OCI-LY3 (cell line): ENCODE data around the gene MT1M.
"Not testable (repeated sequence)": the region's sequence is repeated elsewhere in the genome, so short reads cannot be mapped to it uniquely, and the experiment has no call there.

Experiments used
- H2AFZ ChIP-seq: fragments of 200-600, 300-600 bp; shearing (Covaris generic); 2 replicates; pipeline ENCODE4 v1.6.0; 2014; ENCODE audit warnings: antibody characterized with exemption, low read depth, low read length
- H3K27ac ChIP-seq: fragments of 200-600, 300-600 bp; sonication (generic); 2 replicates; pipeline ENCODE4 v1.5.1; 2014; ENCODE audit warnings: mild to moderate bottlenecking, low read length, moderate library complexity, mixed read lengths
- H3K27me3 ChIP-seq: fragments of 200-600, 300-600 bp; sonication (generic); 2 replicates; pipeline ENCODE4 v1.6.1; 2014; ENCODE audit warnings: low read depth, low read length, mixed read lengths
- H3K36me3 ChIP-seq: fragments of 200-600, 300-600 bp; sonication (generic); replicated peaks from 2 replicates; pipeline ENCODE3; 2014; ENCODE audit warnings: low read depth, low read length, mixed read lengths
- H3K4me1 ChIP-seq: fragments of 300-600, 200-600 bp; sonication (generic); 2 replicates; pipeline ENCODE4 v1.6.1; 2014; ENCODE audit warnings: low read length, mixed read lengths
- H3K4me2 ChIP-seq: fragments of 200-600, 300-600 bp; sonication (generic); 2 replicates; pipeline ENCODE4 v1.6.1; 2014; ENCODE audit warnings: low read length, mixed read lengths
- H3K4me3 ChIP-seq: fragments of 300-600, 200-600 bp; sonication (generic); 2 replicates; pipeline ENCODE4 v1.5.1; 2014; ENCODE audit warnings: antibody characterized with exemption, mild to moderate bottlenecking, low read length, moderate library complexity
- H3K79me2 ChIP-seq: fragments of 300-600, 200-600 bp; shearing (Covaris generic); 2 replicates; pipeline ENCODE4 v1.6.1; 2014; ENCODE audit warnings: mild to moderate bottlenecking, low read length, mixed read lengths
- H3K9ac ChIP-seq: fragments of 300-600, 200-600 bp; shearing (Covaris generic); 2 replicates; pipeline ENCODE4 v1.6.0; 2014; ENCODE audit warnings: mild to moderate bottlenecking, low read length, moderate library complexity
- H3K9me3 ChIP-seq: fragments of 200-600, 300-600 bp; shearing (Covaris generic); 2 replicates; pipeline ENCODE4 v1.6.1; 2014; ENCODE audit warnings: low read length, mixed read lengths; ENCODE audit not compliant: insufficient read depth
- H4K20me1 ChIP-seq: fragments of 200-600, 300-600 bp; sonication (generic); 2 replicates; pipeline ENCODE4 v1.6.1; 2016; ENCODE audit warnings: low read length, mixed read lengths; ENCODE audit not compliant: insufficient read depth
- CTCF ChIP-seq: fragments of 200-600, 300-600 bp; sonication (generic); IDR thresholded peaks from 2 replicates; pipeline ENCODE4 v1.5.1; 2014; ENCODE audit warnings: antibody characterized with exemption, low read length, low read depth
- EZH2phosphoT487 ChIP-seq: fragments of 200-600 bp; shearing (Covaris generic); IDR thresholded peaks from 2 replicates; pipeline ENCODE4 v1.6.1; 2018; ENCODE audit warnings: antibody characterized with exemption, mixed run types, low read depth

MT1M gene

GRCh38 chr16:56616608-56617211 lies 15.7 kb upstream of the MT1M start:
- Histone ChIP-seq H3K4me3 (no peak overlapping the region), H3K79me2 (no peaks in the 10 kb centered on the region), H4K20me1 (no peaks in the 10 kb centered on the region), H3K27me3 (0 out of 2 replicates have a peak, but pooled peaks cover 9% of the 10 kb centered on the region), H3K27ac (no peak overlapping the region), H3K4me1 (peaks cover 8% of the 10 kb centered on the region), H2AFZ (no peak overlapping the region), H3K9me3 (no peaks in the 10 kb centered on the region), H3K4me2 (no peak overlapping the region), H3K36me3 (no peaks in the 10 kb centered on the region), H3K9ac (no peak overlapping the region)
- TF ChIP-seq CTCF (no peak), EZH2phosphoT487 (no peak)

- H3K27me3 ChIP-seq = 0 out of 2 replicates have a peak, but pooled peaks cover 9% of the 10 kb centered on the region
- no peaks in the 10 kb centered on the region for H3K9me3 ChIP-seq
- TF ChIP-seq CTCF (no peak), EZH2phosphoT487 (no peak)
- H4K20me1 ChIP-seq = no peaks in the 10 kb centered on the region
- no peak overlapping the region for H2AFZ ChIP-seq
- H3K4me1 ChIP-seq = peaks cover 8% of the 10 kb centered on the region
- H3K79me2 ChIP-seq = no peaks in the 10 kb centered on the region
- H3K4me2 ChIP-seq = no peak overlapping the region
- H3K36me3 ChIP-seq = no peaks in the 10 kb centered on the region
- H3K27ac ChIP-seq = no peak overlapping the region
- H3K9ac ChIP-seq = no peak overlapping the region
- H3K4me3 ChIP-seq = no peak overlapping the region
Observed at GRCh38 chr16:56617212-56618085, 15.0 kb upstream of the MT1M start.

GRCh38 chr16:56618138-56618537 lies 14.3 kb upstream of the MT1M start:
- H3K27ac ChIP-seq = no peak overlapping the region
- H3K4me1 ChIP-seq = peaks cover 8% of the 10 kb centered on the region
- no peaks in the 10 kb centered on the region for H3K36me3 ChIP-seq
- H4K20me1 ChIP-seq = no peaks in the 10 kb centered on the region
- H3K27me3 ChIP-seq = 0 out of 2 replicates have a peak, but pooled peaks cover 9% of the 10 kb centered on the region
- H2AFZ ChIP-seq = no peak overlapping the region
- no peaks in the 10 kb centered on the region for H3K9me3 ChIP-seq
- H3K9ac ChIP-seq = no peak overlapping the region
- no peak overlapping the region for H3K4me3 ChIP-seq
- TF ChIP-seq CTCF (no peak), EZH2phosphoT487 (no peak)
- no peaks in the 10 kb centered on the region for H3K79me2 ChIP-seq
- no peak overlapping the region for H3K4me2 ChIP-seq

- Histone ChIP-seq H3K9ac (no peak overlapping the region), H4K20me1 (no peaks in the 10 kb centered on the region), H3K27ac (no peak overlapping the region), H3K4me2 (no peak overlapping the region), H3K4me1 (no peaks in the 10 kb centered on the region), H3K36me3 (no peaks in the 10 kb centered on the region), H3K79me2 (no peaks in the 10 kb centered on the region), H3K9me3 (no peaks in the 10 kb centered on the region), H3K27me3 (0 out of 2 replicates have a peak, but pooled peaks cover 12% of the 10 kb centered on the region), H3K4me3 (no peak overlapping the region), H2AFZ (no peak overlapping the region)
- TF ChIP-seq CTCF (no peak), EZH2phosphoT487 (no peak)
Observed at GRCh38 chr16:56620339-56620897, 12.0 kb upstream of the MT1M start.

GRCh38 chr16:56621665-56622445 lies 10.6 kb upstream of the MT1M start:
- not testable (repeated sequence) for H3K4me3 ChIP-seq

More at GRCh38 chr16:56621665-56622445, 10.6 kb upstream of the MT1M start:
- not testable (repeated sequence) for H3K27ac ChIP-seq, H4K20me1 ChIP-seq, H3K9ac ChIP-seq, H3K9me3 ChIP-seq, H3K79me2 ChIP-seq, H3K36me3 ChIP-seq, H3K4me2 ChIP-seq, H3K4me1 ChIP-seq, H2AFZ ChIP-seq
- H3K27me3 ChIP-seq = peaks cover 21% of the 10 kb centered on the region
